Fibroblast of upper back skin (primary cell): ENCODE results near the gene UBA6.
"Not testable (repeated sequence)": the region's sequence is repeated elsewhere in the genome, so short reads cannot be mapped to it uniquely, and the experiment has no call there.

Source experiments
- DNase-seq: peaks from one replicate; pipeline ENCODE4 v3.0.0-alpha.2; 2013

Gene UBA6

DNA sequence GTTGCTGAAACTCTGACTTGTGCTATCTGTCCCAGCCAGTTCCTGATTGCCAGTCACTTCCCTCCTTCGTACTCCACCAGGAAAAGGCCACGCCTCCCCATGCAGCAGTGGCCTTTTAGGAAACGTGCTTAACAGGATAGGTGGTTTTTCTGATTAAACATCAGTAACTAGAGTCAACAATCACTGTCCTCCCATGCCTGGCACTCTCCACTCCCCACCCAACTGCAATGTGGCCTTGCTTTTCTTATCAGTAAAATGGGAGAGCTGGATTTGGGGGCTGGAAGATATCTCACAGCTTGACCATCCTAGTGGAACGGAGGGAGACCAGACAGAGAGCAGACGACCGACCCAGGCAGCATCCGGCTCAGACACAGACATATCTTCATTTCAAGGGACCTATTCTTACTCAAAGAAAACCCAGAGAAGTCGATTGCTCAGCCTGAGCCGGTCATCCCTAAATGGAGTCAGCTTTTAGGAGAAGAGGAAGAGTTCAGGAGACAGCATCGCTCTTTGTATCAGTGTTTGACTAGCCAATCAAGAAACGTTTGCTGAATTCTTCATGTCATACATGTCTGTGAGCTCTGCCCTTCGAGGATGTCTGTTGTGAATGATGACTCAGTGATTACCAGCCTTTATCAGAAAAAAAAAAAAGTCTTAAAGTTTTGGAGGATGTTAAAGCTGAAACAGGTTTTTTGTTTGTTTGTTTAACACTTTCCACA, 12.7 kb upstream of the UBA6 start:
- DNase-seq = peak; percentile 32

DNA sequence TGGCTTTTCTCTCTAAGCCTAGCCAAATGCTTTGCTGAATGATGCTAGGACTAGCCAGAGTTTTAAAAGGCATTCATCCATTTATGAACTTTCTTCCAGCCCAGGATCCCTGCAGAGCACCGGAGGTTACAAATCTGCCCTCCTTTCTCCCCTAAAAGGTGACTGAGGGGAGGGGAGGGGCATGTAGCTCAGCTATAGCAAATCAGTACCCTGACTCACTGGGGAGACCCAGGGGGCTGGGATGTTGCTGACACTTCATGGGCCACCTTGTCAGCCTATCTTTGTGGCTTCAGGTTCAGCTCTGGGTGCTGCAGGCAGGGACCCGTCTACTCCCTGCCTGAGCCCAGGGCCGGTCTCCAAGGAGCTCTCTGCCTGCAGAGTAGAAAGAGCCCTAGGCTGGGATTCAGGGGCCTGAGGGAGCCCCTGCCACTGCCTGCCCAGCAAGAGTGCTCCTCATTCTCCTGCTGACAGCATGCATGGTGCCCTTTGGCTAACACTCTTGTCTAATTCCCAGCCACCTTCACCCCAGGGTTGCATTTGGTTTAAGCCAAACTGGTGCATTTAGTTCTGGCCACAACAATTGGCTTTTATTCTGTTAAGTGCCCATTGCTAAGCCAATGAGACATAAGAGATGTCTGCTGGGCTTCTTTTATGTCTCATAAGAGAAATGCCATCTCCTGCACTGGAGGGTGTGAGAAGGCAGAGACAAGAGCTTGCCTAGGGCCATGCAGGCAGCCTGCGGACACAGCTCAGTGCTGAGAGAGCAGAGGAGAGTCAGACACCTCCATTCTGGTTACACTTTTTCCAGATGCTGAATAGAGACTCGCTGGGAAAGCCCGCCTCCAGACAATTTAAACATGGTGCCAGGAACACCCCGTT, 11.9 kb upstream of the UBA6 start:
- DNase-seq = no peak

DNA sequence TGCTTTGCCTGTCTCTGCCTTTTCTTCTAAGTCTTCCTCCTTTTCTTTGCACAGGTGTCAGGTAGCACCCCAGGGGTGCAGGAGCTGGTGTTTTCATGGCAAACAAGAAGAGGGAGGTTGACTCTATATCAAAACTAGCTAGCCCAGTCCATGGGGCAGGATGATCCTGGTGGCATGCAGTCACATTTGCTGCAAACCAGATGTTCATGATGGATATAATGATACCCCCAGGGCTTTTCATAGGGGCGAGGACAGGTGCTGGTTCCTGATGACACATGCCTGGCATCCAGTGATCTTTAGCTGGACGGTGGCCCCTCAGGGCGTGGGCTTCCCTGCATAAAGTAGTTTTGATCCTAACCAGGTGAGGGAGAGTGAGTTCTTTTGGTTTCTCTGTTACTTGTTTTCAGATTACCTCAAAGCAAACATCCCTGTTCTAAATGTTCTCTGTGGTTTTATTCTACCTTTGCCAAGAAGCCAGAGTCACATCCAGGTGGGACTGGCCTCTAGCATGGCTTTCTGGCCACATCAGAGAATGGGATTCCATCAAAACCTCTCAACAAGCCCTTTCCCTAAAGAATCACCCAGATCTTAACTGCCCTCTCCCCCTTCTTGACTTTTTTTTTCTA, 11.2 kb upstream of the UBA6 start:
- DNase-seq = no peak

DNA sequence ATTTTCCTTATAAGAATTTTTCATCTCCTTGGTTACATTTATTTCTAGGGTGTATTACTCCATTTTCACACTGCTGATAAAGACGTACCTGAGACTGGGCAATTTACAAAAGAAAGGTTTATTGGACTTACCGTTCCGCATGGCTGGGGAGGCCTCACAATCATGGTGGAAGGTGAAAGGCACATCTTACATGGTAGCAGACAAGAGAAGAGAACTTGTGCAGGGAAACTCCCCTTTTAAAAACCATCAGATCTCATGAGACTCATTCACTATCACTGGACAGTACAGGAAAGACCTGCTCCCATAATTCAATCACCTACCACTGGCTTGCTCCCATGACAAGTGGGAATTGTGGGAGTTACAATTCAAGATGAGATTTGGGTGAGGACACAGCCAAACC, 5.7 kb upstream of the UBA6 start:
- DNase-seq = not testable (repeated sequence)

DNA sequence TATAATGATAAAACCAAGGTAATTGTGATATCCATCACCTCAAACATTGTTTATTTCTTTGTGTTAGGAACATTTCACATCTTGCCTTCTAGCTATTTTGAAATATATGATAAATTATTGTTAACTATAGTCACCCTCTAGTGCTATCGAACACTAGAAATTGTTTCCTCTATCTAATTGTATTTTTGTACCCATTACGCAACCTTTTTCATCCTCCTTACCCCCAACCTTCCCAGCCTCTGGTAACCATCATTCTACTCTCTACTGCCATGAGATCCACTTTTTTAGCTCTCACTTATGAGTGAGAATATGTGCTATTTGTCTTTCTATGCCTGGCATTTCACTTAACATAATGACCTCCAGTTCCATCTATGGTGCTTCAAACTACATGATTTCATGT, 3.9 kb upstream of the UBA6 start:
- DNase-seq = no peak

DNA sequence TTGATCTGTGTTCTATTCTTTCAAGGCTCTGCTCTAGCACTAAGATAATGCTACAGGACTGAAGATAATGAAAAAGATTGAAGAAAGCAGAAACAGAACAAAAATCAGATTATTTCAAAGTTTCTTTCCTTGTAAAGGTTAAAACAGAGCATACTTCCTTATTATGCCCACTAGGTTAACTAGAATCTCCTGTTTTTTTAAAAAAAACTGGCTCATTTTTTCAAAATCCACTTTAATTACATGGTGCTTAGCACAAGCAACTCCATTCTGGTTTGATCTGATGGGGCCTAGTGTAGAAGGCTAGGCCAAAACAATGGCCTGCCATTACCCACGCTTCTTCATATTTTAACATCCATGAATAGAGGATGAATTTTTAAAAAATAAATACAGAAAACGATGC, 1.2 kb upstream of the UBA6 start:
- no peak for DNase-seq

DNA sequence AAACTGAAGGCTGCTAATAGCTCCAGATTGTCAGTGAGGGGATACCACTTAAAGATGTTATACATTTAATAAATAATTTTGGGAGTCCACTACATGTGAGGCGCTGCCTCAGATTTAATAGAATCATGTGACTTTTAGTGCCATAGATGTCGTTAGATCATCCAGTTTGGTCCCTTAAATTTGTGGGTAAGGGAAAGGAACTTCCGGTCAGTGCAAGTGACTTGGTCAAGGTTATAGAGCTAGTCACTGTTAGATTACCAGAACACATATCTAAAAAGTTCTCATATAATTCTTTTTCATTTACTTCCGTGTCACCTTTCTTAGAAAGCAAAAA, 529 bp upstream of the UBA6 start:
- no peak for DNase-seq

DNA sequence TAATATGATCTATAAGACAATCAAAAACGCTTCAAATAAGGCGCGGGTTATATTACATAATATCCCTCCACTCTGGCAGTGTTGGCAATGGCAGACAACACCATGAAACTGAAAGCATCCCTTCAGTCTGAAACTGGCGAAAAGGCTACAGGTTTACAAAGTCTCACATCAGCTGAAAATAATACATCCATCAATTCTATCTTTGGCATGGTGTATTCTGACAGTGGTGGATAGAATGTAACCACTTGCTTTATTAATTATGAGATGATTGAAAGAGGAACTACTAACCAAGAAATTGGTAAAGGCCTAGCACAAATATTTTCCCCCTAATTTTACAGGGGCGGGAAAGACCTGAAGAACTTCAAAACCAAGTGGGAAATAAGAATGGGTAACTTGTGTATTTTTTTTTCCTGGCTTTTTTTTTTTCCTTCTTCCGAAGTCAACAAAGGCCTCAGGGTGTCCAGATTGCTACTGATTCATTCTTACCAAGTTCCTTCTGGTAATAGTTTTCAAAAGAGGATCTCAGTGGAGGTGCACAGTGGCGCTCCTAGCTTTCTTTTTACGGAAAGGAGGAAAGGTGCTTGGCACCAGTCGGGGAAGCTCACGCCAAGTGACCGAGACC, 728 bp downstream of the UBA6 start:
- peak; percentile 10 for DNase-seq

DNA sequence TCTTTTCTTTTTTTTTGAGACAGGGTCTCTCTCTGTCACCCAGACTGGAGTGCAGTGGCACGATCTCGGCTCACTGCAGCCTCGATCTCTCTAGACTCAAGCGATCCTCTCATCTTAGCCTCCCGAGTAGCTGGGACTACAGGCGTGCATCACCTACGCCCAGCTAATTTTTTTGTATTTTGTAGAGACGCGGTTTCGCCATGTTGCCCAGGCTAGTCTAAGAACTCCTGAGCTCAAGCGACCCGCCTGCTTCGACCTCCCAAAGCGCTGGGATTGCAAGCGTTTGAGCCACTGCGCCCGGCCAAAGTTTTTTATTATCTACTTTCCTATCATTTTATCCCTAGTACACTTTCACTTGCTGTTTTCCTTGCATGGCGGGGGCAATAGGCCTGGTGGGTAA, 1.4 kb downstream of the UBA6 start:
- DNase-seq = no peak

DNA sequence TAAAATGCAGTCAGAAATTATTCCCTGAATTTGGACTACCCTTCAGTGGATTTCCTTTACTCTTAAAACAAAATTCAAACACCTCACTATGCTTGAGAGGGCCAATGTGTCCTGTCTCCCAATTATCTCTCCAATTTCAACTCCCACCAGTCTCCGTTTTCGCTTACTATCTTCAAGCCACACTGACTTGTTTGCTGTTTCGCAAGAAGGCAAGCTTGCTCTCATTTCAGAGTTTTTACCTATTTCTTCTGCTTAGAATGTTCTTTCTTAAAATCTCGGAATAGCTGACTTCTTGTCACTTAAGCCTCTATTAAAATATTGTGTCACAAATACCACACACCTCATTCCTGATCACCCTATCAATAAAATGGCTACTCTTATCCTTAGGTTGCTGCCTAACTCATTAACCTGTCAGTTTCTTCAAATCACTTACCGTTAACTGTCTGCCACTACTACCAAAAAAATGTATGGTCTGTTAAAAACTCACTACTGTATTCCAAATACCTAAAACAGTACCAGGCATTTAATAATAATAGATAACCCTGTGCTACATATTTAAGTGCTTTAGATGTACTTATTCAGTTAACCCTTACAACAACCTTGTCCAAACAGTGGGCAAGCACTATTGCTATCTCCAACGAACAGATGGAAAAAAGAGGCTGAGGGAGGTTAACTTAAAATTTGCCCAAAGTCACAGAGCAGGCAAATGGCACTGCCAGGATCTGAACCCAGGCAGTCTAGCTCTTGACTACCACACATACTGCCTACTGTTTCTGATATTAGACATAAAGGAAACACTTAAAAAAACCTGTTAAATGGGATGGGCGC, 2.9 kb downstream of the UBA6 start:
- no peak for DNase-seq

DNA sequence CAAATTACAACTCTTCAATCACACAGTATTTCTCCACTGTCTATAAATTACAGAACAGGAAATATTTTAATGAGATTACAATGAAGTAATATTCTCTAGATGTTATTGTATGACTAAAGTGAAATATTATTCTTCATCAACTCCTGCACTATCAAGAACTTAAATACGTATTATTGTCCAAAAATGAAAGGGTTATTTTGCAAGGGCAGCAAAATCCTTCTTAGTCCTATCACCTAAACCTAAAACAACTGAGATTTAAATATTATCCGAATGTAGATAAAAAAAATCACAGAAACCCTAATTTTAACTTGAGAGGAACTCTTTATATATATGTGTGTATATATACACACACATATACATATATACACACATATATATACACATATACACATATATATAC, 4.9 kb downstream of the UBA6 start:
- no peak for DNase-seq

DNA sequence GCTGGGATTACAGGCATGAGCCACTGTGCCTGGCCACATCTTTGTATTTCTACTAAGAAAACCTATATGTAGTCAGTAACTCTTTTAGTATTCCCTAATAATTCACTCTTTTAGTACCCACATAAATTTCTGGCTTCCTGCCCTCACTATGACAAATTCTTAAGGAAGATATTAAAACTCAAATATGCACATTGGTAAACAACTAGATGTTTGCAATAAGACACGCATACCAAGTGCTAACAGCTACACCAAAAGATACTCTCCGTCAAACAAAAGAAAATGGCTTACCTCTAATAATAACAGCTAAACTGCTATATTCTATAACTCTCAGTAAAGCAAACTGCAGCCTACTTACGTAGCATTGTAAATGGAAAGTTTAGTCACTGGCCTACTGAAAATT, 6.3 kb downstream of the UBA6 start:
- no peak for DNase-seq

DNA sequence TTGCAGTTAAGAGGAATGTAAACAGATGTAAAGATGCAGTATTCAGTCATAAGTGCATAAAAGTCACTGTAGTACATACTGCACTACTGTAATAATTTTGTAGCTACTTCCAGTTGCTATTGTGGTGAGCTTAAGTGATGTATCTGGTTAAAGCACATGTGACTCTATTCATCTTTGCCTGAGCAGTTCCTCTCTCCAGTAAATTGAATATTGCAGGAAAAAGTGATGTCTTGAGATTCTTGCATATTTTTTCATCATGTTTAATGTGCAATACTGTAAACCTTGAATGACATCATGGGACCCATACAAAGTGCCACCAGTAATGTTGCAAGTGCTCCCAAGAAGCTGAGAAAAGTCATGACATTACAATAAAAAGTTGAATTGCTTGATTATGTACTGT, 9.6 kb downstream of the UBA6 start:
- DNase-seq = no peak

DNA sequence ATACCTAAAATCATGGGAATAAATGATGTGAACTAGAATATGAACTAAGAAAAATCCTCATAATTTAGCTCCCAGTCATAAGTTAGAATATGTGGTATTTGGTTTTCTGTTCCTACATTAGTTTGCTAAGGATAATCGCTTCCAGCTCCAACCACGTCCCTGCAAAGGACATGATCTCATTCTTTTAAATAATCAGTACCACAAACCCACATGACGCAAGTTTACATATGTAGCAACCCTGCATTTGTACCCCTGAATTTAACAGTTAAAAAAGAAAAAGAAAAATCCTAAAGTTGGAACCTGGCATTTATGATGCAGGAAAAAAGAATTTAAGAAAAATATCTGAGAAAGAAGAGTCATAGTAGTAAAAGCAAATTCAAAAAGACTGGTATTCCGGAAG, 13.3 kb downstream of the UBA6 start:
- DNase-seq = peak; percentile 76

DNA sequence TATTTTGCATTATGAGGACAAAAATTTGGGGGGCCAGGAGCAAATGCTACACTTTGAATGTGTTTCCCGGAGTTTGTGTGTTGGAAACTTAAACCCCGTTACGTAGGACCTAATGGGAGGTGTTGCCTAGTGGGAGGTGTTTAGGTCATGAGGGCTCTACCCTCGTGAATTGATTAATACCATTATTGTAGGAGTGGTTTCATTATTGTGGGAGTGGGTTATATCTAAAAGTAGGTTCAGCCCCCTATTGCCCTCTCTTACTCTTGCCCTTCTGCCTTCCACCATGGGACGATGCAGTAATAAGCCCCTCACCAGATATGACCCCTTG, 15.5 kb downstream of the UBA6 start:
- DNase-seq = no peak

DNA sequence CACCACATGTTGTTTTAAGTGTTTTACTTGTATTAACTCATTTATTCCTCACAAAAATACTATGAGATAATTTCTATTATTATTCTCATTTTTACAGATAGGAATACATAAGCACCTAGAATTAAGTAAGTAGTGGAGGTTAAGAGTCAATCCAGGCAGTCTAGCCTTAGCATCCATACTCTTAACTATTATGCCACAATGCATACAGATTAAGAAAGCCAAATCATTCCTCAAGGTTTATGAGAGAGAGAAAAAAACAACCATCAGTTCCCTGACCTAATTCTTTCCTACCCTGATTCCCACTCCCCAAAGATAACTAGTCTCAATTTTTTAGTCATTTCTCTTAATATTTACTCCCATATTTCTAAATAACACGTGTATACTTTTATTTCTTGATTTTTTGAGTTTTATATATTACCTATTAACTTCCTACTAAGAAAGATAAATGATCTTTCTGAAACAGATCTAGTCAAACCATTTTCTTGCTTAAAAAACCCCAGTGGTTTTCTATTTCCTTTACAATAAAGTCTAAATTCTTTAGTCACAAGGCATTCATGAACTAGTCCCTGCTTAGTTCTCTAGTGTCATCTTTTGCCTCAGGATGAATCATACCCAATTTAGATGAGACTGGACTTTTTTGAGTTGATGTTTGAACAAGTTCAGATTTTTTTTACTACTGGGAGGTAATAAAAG, 16.0 kb downstream of the UBA6 start:
- peak; percentile 59 for DNase-seq

DNA sequence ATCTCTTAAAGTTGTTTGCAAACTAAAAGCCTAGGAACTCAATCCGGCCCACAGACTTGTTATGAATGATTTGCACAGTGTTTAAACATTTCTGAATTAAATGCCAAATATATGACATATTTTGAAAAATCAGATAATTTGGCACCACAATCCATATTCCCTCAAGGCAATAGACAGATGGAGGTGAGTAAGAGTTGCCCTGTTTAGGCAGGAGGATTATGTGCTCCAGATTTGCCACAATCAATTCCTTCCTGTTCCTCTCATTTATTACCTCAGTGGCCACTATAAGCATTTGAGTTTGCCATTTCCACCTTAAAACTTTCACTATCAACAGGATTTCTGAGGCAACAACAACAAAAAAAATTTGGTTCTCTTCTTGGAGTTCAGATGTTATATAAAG, 18.7 kb downstream of the UBA6 start:
- no peak for DNase-seq

DNA sequence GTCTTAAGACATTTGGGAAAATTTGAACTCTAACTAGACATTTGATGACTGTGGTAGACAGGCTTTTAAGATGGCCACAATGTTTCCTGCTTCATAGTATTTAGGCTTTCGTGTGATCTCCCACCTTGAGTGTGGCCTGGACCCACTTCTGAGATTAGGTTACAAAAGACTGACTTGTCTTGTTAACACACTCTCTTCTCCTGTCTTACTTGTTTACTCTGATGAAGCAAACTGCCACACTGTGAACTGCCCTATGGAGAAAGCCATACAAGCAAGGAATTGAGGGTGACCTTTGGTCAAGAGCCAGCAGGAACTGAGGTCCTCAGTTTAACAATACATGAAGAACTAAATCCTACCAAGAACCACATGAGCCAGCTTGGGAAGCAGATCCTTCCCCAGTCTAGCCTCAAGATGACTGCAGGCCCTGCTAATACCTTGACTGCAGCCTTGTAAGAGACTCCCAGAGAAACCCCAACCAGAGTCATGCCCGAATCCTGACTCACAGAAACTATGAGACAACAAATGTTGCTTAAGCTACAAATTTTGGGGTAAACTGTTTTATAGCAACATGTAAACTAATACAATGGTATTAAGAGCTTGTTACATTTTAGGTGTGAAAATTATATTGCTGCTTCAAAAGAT, 20.3 kb downstream of the UBA6 start:
- DNase-seq = peak; percentile 13

DNA sequence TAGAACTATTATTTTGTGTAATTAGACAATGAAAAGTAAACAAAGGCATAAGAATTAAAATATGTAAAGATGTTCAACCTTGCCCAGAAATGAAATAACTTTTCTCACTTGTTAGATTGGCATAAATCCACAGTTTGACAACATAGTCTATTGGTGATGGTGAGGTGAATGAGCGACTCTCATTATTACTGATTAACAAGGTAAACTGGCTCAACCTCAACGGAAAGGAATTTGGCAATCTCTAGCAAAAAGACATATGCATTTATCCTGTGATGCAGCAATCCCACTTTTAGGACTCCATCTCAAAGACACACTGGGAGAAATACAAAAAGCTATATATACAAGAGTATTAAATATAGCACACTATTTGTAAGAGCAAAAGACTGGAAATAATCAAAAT, 22.3 kb downstream of the UBA6 start:
- DNase-seq = no peak

DNA sequence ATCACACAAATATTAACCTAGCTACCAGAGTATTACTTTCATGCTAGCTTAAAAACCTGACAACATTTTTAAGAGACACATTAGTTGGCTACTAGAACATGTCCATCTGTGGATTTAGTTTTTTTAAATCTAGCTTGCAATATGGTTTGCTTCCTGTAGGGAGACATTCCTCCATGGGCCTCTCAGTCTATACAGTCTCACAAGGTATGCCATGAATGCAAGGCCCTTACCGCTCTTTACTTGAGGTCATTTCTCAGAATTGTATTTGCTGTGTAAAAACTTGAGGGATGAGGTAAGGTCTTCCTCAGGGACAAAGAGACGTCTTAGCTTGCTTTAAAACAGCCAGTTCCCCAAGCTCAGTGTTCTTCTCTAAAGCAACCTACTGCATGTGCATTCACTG, 26.9 kb downstream of the UBA6 start:
- no peak for DNase-seq

DNA sequence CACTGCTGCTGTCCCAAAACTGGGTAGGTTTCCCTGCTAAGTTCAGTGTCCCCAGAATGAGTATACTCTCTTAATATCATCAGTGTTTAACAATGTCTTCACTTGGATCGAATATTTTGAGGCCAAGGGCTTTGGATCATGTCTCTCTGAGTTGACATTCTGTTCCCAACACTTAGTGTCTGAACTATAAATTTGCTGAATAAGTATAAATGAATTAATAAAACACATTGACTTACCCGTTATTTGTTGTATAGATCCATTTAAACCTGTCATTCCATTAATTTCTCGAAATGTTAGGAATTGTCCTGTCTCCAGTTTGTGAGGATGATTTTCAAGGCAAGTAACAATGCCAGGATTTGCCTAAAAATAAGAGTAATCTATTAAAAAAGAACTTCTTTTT, 32.6 kb downstream of the UBA6 start:
- DNase-seq = no peak

DNA sequence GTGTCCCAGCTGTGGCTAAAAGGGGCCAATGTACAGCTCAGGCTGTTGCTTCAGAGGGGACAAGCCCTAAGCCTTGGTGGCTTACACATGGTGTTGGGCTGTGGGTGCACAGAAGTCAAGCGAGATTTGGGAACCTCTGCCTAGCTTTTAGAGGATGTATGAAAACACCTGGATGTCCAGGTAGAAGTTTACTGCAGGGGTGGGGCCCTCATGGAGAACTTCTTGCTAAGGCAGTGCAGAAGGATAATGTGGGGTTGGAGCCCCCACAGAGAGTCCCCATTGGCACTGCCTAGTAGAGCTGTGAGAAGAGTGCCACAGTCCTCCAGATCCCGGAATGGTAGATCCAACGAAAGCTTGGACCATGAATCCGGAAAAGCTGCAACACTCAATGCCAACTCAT, 40.5 kb downstream of the UBA6 start:
- no peak for DNase-seq
